KOPT-K1 (cell line): Measurements from ENCODE around the gene RRAS.
A peak's percentile ranks its signal among the peaks of the same experiment; 100 is the strongest.

Experiments used
- H3K27ac ChIP-seq: fragments of 200-600 bp; sonication (generic); 2 replicates; pipeline ENCODE4 v1.5.1; 2016; ENCODE audit warnings: antibody characterized with exemption, mild to moderate bottlenecking, low read depth, low read length; ENCODE audit not compliant: poor library complexity, severe bottlenecking
- H3K36me3 ChIP-seq: fragments of 200-600 bp; sonication (generic); 2 replicates; pipeline ENCODE4 v1.5.1; 2017; ENCODE audit warnings: antibody characterized with exemption, mild to moderate bottlenecking, low read length, moderate library complexity; ENCODE audit not compliant: insufficient read depth
- H3K9me3 ChIP-seq: fragments of 200-600 bp; sonication (generic); 2 replicates; pipeline ENCODE4 v1.5.1; 2017; ENCODE audit warnings: antibody characterized with exemption, low read length, mild to moderate bottlenecking; ENCODE audit not compliant: insufficient read depth, poor library complexity, severe bottlenecking

The RRAS gene

DNA sequence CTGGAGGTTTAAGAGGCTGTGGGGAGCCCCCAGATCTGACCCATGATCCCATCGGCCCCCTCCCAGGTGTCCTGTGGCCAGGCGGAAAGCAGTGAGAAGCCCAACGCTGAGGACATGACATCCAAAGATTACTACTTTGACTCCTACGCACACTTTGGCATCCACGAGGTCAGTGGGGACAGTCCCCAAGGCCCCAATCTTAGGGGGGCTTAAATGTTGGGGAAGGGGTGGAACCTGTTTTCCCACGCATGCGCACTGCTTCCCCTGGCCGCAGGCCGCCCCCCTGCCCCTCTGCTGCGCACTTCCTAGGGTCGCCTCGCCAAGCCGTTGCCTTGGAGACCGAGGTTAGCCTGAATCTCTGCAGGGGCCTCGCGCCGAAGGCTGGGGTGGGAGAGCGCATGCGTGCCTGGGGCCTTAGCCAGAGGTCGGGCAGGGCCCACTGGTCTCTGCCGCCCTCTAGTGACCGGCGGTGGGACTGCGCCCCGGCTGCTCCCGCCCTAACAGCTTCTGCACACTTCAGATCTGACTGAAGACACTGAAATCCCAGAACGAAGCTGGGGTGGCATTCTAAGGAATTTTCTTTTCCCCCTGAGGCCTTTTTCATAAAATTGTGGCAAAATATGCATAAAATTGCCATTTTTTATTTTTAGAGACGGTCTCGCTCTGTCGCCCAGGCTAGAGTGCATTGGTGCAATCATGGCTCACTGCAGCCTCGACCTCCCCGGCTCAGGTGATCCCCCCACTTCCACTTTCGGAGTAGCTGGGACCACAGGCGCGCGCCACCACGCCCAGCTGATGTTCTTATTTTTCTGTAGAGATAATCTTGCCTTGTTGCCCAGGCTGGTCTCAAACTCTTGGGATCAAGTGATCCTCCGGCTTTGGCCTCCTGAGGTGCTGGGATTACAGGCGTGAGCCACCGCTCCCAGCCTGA lies 40.7 kb upstream of the RRAS start:
- Histone ChIP-seq H3K27ac (peak overlapping the region; percentile 13), H3K9me3 (no peaks in the 10 kb centered on the region), H3K36me3 (peaks cover 59% of the 10 kb centered on the region)

DNA sequence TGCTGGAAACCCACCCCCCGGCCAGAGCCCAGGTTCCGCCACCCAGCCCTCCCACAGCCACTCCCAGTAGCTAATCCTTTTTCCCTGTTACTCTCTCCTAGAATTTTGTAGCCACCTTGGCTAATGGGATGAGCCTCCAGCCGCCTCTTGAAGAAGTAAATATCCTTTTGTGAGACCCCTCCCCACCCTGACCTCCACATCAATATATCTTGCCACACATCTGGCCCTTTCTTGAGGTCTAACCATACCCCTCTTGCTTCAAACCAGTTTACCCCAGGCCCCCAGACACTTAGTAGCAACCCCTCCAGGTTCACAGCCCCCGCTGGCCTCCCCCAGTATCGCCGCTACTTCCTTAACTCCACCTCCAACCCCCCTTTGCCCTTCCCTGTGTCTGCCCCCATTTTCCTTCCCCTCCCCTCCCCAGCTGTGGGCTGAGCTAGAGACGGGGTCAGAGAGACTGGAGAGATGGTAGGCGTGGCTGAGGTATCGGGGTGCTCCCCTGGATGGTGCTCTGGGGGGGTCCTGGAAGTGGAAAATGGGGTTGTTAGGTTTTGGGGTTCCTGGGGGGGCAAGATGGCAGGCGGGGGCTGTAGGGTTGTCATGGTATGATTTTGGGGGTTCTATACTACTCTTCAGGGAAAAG lies 39.9 kb upstream of the RRAS start:
- Histone ChIP-seq H3K9me3 (no peaks in the 10 kb centered on the region), H3K27ac (peak overlapping the region; percentile 13), H3K36me3 (peaks cover 51% of the 10 kb centered on the region)

DNA sequence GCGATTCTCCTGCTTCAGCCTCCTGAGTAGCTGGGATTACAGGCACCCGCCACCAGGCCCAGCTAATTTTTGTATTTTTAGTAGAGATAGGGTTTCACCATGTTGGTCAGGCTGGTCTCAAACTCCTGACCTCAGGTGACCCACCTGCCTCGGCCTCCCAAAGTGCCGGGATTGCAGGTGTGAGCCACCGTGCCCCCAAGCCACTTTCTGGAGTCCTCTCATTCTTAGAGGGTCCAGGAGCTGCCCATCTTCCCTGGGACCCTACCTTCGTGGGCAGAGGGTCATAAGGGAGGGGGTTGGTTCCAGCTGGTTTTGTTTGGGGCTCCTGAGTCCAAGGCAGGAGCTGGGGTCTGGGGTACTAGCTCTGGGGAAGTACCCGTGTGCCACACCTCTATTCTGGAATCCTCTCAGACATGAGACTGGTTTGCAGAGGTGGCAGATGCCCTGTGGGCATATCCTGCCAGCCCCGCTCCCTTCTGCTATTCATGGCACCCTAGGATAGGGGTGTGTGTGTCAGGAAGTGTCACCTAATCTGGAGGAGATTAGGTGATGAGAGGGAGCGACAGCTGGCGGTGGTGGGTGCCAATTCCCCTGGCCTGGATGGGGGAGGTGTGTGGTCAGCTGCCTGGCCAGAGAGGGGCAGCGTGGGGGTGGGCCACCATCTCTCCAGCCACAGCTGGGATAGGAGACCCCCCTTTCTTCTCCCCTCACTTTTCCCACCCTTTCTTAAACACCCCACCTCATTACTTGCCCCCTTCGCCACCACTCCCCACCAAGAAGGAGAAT lies 39.2 kb upstream of the RRAS start:
- H3K36me3 ChIP-seq, result peaks cover 44% of the 10 kb centered on the region
- no peaks in the 10 kb centered on the region for H3K9me3 ChIP-seq
- H3K27ac ChIP-seq, result no peak overlapping the region

DNA sequence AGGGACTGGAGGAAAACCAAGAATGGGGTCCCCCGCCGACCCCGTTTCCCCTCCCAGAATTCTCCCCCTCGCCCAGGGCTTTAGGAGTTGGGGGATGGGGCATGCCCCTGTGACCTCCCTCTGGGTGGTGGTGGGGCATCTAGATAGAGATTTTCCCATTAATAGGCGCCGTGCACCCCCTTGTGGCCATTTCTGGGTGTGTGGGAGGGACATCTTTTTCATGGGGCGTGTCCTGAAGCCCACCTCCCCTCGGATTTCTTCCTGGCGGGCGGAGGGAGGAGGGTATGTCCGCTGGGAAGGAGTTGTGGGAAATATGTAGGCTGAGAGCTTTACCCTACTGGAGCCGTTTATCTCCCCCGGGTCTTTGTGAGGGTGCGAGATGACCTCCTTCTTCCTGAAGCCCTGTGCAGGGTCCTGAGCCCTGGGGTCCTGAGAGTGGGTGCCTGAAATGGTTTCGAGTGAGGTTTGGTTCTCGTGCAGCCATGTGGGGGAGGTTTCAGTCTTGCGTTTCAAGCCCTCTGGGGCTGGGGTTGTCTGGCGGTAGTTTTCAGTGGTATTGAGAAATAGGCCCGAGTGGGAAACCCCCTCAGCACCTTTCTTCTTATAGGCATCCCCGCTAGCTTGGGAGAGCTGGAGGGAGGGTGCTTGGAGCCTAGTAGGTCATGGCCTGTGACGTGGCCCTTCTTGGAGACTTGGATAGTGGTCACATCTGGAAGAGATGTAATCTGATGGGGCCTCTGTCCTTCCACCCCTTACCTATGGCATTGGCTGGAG lies 38.1 kb upstream of the RRAS start:
- H3K27ac ChIP-seq, result peak overlapping the region; percentile 92
- H3K36me3 ChIP-seq, result peaks cover 44% of the 10 kb centered on the region
- H3K9me3 ChIP-seq, result no peaks in the 10 kb centered on the region

DNA sequence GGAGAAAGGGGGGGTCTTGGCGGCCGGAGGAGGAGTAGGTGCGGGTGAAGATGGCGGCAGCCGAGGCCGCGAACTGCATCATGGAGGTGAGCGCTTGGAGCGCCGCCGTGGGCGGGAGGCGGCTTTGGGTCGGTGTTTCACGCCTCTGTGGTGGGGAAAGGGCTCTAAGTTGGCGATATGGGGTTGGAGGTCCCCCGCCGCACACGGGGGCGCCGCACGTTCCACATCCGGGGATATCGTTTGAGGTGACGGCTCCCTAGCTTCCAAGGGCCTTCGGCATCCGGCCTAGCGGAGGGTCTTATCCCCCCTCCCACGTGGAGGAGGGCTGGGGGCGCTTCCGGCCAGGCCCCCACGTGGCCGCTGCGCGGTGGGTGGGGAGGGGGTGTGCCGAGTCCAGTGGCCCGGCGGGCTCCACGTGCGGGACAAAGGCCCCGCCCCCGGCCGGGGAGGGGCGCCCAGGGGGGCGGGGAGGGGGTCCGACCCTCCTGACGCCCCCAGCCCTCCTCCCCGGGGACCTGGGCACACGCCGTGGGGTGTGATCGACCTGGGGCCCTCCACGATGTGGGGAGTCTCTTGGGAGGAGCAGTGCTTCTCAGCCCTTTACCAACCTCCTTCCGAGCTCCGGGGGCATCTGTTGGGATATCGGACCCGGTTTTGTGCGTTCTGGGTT lies 37.4 kb upstream of the RRAS start, which contains the start of gene PRMT1:
Gene PRMT1 (plus strand): TSS at position 41 of the 670 bp plus-strand sequence. CDS start 10 bp downstream, at position 51.
- Histone ChIP-seq H3K9me3 (no peaks in the 10 kb centered on the region), H3K27ac (peak within 1 kb of the TSS; percentile 92), H3K36me3 (peaks cover 38% of the 10 kb centered on the region)

DNA sequence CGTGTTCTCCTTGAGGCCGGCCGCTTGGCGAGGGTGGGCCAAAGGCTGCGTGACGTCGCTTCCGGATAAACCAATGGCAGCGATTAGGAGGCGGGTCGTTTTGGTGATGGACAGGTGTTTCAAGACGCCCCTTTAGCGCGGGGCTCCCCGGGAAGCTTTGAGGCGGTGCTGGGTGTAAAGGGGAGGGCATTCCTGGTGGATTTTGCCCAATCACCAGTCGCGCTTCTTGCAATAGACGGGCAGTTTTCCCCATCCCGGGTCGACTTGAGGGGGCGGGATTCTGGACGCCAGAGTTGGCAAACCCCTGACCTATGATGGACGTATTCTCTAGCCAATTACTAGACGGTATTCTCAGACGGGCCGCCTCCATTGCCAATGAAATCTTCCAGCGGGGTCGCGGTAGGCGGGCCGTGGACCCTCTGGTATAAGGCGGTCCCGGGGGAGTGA lies 36.9 kb upstream of the RRAS start:
- Histone ChIP-seq H3K9me3 (no peaks in the 10 kb centered on the region), H3K27ac (peak overlapping the region; percentile 92), H3K36me3 (peaks cover 36% of the 10 kb centered on the region)

DNA sequence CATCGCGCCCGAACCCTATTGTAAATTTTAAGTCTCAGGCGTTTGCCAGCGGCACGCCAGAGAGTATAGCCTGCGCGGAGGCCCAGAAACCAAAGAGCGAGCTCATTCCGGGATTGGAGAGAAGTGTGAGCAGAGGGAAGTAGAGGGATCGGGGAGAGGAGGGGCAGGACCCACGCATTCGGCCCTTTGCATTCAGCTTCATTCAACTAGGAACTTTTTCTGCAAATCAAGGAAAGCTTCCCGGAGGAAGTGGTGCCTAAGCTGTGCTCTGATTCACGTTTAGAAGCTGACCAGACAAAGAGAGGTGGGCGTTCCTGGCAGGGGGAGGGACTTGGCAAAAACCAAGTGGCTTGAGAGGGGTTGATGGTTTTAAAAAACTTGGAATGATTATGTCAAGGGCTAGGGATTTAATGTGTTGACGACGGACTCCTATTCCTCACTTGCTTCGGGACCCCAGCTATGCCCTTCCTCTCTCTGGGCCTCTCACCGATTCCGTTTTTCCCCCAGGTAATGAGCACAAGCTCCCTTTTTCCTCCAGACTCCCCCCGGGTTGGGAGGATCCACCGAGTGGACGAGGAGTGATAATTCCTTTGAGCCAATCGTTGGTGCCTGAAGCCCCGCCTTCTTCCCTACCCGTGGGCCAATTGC lies 36.3 kb upstream of the RRAS start:
- Histone ChIP-seq H3K27ac (peak overlapping the region; percentile 92), H3K9me3 (no peaks in the 10 kb centered on the region), H3K36me3 (peaks cover 36% of the 10 kb centered on the region)

DNA sequence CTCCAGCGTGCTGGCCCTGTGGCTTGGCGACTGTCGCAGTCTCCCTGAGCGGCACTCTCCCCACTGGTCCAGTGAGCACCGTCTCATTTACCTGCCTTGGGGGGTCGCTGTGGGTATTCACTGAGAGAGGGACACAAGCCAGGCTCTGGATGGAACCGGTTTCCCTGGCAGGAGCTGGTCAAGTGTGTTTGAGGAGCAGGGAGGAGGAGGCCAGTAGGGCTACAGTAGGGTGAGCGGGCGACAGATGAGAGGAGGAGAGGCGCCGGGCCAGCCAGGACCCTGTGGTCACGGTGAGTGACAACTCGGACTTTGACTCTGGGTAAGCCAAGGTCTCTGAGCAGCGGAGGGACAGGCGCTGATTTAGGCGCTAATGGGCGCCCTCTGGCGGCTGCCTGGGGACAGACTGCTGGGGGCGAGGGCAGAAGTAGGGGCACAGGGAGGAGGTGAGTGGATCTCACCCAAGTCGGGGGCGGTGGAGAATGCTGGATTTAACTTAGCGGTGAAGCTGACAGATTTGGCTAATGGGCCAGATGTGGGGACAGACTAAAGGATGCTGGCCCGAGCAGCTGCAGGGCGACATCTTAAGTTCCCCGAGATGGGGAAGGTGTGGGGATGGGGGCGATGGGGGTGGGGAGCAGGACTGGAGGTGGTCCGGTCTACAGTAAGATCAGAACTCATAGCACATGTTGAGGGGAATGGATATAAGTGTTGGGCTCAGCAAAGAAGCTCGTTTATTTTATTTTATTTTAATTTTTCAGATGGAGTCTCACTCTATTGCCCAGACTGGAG lies 32.4 kb upstream of the RRAS start:
- Histone ChIP-seq H3K36me3 (peaks cover 52% of the 10 kb centered on the region), H3K9me3 (no peaks in the 10 kb centered on the region), H3K27ac (no peak overlapping the region)

DNA sequence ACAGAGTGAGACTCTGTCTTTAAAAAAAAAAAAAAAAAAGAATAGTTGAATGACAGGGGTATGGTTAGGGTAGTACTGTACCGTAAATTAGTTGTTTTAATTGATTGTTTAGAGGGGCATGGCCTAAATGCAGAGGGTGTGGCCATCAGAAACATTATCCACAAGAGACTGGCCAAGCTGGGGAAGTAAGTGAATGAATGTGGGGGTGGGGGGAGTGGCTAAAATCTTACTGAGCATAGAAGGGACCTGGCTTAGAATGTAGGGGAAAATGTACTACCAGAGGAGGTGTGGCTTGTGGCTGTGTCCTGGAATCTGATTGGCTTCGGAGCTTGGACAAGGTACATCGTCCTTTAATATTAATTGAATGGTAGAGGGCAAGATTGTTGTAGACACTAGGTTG lies 29.6 kb upstream of the RRAS start:
- no peak overlapping the region for H3K27ac ChIP-seq
- H3K36me3 ChIP-seq, result peaks cover 55% of the 10 kb centered on the region
- no peaks in the 10 kb centered on the region for H3K9me3 ChIP-seq

DNA sequence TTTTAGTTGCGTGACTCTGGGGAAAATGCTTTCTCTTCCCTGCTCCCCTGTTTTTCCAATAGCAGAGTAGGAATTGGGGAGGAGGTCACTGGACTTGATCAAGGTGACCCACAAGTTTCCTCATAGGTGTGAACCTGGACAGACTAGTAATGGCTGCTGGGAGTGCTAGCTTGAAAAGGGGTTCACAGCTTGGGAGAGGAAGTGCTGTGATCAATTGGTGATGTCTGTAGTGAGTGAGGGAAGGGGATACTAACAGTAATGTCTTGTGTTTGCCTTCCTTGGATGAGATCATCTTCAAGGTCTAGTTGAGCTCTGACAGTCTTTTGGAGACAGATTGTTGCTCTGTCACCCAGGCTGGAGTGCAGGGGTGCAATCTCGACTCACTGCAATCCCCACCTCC lies 27.5 kb upstream of the RRAS start:
- H3K27ac ChIP-seq, result no peak overlapping the region

DNA sequence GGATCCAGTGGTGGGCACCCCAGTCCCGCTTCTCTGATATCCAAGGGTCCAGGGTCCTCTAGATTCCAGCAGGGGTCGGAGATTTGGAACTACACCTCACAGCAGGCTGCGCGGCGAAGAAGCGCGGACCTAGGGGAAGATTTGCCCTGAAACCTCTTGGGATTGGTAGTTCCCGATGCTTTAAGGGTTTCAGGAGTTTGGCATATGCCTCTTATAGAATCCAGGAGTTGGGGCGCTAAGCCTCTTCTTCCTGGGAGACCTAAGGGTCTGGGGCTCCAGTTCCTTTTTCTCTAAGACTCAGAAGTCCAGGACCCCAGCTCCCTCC lies 26.1 kb upstream of the RRAS start:
- Histone ChIP-seq H3K9me3 (no peaks in the 10 kb centered on the region), H3K36me3 (peaks cover 54% of the 10 kb centered on the region), H3K27ac (peak overlapping the region; percentile 73)

More for the DNA sequence above, 27.5 kb upstream of the RRAS start:
- H3K9me3 ChIP-seq, result no peaks in the 10 kb centered on the region
- peaks cover 52% of the 10 kb centered on the region for H3K36me3 ChIP-seq

DNA sequence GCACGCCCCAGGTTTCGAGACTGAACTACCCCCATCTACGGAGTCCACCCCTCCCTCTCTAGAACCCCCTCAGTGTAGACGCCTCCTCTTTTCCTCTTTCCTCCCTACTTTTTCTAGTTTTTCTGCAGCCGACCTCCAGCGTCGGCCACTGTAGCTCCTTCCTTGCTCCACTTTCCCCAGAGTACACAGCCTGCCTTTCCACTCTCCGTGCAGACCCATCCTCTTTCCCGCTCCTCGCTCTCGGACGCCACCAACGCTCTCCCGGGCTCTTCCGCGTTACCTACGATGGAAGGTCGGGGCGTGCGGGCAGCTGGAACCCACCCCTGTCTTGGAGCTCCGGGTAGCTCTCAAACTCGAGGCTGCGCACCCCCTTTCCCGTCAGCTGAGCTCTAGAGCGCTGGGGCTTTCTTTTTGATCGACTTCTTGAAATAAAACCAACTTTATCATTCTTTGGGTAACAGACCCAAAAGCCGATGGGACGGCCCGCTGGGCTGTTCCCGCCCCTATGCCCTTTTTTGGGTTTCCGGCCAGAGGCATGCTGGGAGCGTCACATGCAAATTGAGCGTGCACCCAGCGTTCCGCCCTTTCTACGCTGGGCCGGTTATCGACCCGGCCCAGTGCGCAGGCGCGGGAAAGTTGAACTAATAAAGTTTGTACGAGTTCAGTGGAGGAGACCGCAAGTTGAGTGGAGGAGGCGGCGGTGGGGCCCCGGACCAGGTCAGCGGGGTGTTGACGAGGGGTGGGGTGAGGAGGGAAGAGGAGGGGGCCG lies 25.6 kb upstream of the RRAS start, which contains the start of the genes BCL2L12 and IRF3:
Gene BCL2L12 (plus strand): TSS at position 583 of the 769 bp plus-strand sequence. CDS start 760 bp downstream, outside the sequence.
Gene IRF3 (minus strand): TSS at position 507 of the 769 bp plus-strand sequence. CDS start 1,019 bp downstream, outside the sequence.
- Histone ChIP-seq H3K36me3 (peaks cover 55% of the 10 kb centered on the region), H3K9me3 (no peaks in the 10 kb centered on the region), H3K27ac (peak within 1 kb of the TSS; percentile 73)
